Stimulated activated naive CD8-positive, alpha-beta T cell treated with anti-CD3 and anti-CD28 coated beads, Interleukin-15, Interleukin-2, amounts not matched to agents 100 ng/mL and 50 ng/mL, for 24 hours (primary cell): ENCODE results near the gene PCDHA13.
"Not testable (repeated sequence)": the region's sequence is repeated elsewhere in the genome, so short reads cannot be mapped to it uniquely, and the experiment has no call there.

Source experiments
- H3K27ac Mint-ChIP-seq: one replicate; pipeline ENCODE4 v1.8.0; 2021; ENCODE audit warnings: mild to moderate bottlenecking, mixed read lengths
- H3K27me3 Mint-ChIP-seq: one replicate; pipeline ENCODE4 v1.8.0; 2021; ENCODE audit warnings: mixed read lengths
- H3K36me3 Mint-ChIP-seq: one replicate; pipeline ENCODE4 v1.8.0; 2021; ENCODE audit warnings: low read depth, mixed read lengths
- H3K4me1 Mint-ChIP-seq: one replicate; pipeline ENCODE4 v1.8.0; 2021; ENCODE audit warnings: low read depth, mixed read lengths
- H3K4me3 Mint-ChIP-seq: one replicate; pipeline ENCODE4 v1.8.0; 2021; ENCODE audit warnings: mild to moderate bottlenecking, mixed read lengths
- H3K9me3 Mint-ChIP-seq: one replicate; pipeline ENCODE4 v1.8.0; 2021; ENCODE audit warnings: mixed read lengths

PCDHA13 gene

DNA sequence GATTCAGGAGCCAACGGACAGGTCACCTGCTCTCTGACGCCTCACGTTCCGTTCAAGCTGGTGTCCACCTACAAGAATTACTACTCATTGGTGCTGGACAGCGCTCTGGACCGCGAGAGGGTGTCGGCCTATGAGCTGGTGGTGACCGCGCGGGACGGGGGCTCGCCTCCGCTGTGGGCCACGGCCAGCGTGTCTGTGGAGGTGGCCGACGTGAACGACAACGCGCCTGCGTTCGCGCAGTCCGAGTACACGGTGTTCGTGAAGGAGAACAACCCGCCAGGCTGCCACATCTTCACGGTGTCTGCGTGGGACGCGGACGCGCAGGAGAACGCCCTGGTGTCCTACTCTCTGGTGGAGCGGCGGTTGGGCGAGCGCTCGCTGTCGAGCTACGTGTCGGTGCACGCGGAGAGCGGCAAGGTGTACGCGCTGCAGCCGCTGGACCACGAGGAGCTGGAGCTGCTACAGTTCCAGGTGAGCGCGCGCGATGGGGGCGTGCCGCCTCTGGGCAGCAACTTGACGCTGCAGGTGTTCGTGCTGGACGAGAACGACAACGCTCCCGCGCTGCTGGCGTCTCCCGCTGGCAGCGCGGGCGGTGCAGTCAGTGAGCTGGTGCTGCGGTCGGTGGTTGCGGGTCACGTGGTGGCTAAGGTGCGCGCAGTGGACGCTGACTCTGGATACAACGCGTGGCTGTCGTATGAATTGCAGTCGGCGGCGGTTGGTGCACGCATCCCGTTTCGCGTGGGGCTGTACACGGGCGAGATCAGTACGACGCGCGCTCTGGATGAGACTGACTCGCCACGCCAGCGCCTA lies 24.5 kb upstream of the PCDHA13 start:
- H3K36me3 Mint-ChIP-seq: peaks cover 6% of the 10 kb centered on the region
- peaks cover 3% of the 10 kb centered on the region for H3K9me3 Mint-ChIP-seq
- no peak overlapping the region for H3K27ac Mint-ChIP-seq
- H3K4me1 Mint-ChIP-seq: no peaks in the 10 kb centered on the region
- peaks cover 12% of the 10 kb centered on the region for H3K27me3 Mint-ChIP-seq
- no peak overlapping the region for H3K4me3 Mint-ChIP-seq

DNA sequence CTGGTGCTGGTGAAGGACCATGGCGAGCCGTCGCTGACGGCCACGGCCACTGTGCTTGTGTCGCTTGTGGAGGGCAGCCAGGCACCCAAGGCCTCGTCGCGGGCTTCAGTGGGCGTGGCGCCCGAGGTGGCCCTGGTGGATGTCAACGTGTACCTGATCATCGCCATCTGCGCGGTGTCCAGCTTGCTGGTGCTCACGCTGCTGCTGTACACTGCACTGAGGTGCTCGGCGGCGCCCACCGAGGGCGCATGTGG lies 24.0 kb upstream of the PCDHA13 start:
- Mint-ChIP-seq H3K9me3 (peaks cover 3% of the 10 kb centered on the region), H3K36me3 (peaks cover 6% of the 10 kb centered on the region), H3K4me3 (no peak overlapping the region), H3K4me1 (no peaks in the 10 kb centered on the region), H3K27ac (no peak overlapping the region), H3K27me3 (peaks cover 12% of the 10 kb centered on the region)

DNA sequence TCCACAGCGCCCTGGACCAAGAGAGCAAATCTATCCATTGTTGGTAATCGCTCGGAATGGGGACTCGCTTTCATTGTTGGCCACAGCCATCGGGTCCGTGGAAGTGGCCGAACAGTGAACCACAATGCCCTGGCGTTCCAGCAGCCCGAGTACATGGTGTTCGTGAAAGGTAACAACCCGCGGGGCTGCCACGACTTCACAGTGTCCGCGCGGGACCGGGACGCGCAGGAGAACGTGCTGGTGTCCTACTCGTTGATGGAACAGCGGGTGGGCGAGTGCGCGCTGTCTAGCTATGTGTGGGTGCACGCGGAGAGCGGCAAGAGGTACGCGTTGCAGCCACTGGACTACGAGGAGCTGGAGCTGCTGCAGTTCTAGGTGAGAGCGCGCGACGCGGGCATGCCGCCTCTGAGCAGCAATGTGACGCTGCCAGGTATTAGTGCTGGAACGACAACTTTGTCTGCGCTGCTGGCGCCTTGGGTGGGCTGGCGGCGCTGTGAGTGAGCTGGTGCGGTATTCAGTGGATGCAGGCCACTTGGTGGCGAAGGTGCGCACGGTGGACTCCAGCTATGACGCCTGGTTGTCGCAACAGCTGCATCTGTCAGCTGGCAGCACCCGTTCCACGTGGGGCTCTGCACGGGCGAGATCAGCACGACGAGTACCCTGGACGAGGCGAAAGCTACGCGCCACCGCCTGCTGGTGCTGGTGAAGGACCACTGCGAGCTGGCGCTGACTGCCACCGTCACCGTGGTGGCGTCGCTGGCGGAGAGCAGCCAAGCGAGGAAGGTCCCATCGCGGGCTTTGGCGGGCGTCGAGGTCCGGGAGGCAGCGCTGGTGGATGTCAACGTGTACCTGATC lies 19.3 kb upstream of the PCDHA13 start:
- H3K9me3 Mint-ChIP-seq: peaks cover 8% of the 10 kb centered on the region
- H3K4me3 Mint-ChIP-seq: no peak overlapping the region
- H3K4me1 Mint-ChIP-seq: no peaks in the 10 kb centered on the region
- no peaks in the 10 kb centered on the region for H3K36me3 Mint-ChIP-seq
- peaks cover 10% of the 10 kb centered on the region for H3K27me3 Mint-ChIP-seq
- no peak overlapping the region for H3K27ac Mint-ChIP-seq

DNA sequence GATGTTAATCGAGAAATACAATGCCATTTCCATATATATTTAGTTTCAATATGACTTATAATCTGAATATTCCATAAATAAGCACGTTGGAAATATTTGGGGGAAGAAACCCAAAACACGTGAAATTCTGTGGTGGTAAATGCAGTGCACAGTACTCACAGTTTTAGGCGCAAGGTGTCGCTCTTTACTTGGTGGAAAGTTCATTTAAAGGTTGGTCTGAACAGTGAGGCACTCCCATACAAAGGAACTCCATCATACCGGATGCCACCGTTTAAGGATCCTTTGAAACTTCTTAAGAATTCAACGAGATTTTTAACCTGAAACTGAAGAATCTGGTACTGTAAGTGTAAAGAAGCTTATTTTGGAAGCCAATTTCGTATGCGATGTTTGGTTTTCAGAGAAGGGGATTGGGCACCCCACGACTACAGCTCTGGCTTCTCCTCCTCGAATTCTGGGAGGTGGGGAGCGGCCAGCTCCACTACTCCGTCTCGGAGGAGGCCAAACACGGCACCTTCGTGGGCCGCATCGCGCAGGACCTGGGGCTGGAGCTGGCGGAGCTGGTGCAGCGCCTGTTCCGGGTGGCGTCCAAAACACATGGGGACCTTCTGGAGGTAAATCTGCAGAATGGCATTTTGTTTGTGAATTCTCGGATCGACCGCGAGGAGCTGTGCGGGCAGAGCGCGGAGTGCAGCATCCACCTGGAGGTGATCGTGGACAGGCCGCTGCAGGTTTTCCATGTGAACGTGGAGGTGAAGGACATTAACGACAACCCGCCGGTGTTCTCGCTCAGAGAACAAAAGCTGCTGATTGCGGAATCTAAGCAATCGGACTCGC lies 13.0 kb upstream of the PCDHA13 start, which contains the start of gene PCDHA11:
TSS of gene PCDHA11 (plus strand) at position 237 of the 834 bp plus-strand sequence. CDS start at position 384, 147 bp downstream.
- Mint-ChIP-seq H3K9me3 (peaks cover 14% of the 10 kb centered on the region), H3K27ac (no peak within 1 kb of the TSS), H3K36me3 (peaks cover 10% of the 10 kb centered on the region), H3K27me3 (peaks cover 27% of the 10 kb centered on the region), H3K4me1 (no peaks in the 10 kb centered on the region), H3K4me3 (no peak within 1 kb of the TSS)

DNA sequence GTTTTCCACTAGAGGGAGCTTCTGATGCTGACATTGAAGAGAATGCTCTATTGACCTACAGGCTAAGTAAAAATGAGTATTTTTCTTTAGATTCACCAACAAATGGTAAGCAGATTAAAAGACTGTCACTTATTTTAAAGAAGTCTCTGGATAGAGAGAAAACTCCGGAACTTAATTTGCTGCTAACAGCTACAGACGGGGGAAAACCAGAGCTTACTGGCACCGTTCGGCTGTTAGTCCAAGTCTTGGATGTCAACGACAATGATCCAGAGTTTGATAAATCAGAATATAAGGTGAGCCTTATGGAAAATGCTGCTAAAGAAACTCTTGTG lies 12.4 kb upstream of the PCDHA13 start:
- peaks cover 30% of the 10 kb centered on the region for H3K27me3 Mint-ChIP-seq

DNA sequence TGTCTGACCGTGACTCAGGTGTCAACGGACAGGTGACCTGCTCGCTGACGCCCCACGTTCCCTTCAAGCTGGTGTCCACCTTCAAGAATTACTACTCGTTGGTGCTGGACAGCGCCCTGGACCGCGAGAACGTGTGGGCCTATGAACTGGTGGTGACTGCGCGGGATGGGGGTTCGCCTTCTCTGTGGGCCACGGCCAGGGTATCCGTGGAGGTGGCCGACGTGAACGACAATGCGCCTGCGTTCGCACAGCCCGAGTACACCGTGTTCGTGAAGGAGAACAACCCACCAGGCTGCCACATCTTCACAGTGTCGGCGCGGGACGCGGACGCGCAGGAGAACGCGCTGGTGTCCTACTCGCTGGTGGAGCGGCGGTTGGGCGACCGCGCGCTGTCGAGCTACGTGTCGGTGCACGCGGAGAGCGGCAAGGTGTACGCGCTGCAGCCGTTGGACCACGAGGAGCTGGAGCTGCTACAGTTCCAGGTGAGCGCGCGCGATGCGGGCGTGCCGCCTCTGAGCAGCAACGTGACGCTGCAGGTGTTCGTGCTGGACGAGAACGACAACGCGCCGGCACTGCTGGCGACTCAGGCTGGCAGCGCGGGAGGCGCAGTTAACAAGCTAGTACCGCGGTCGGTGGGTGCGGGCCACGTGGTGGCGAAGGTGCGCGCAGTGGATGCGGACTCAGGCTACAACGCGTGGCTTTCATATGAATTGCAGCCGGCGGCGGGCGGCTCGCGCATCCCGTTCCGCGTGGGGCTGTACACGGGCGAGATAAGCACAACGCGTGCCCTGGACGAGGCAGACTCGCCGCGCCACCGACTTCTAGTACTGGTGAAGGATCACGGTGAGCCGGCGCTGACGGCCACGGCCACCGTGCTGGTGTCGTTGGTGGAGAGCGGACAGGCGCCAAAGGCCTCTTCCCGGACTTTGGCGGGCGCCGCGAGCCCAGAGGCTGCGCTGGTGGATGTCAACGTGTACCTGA lies 11.4 kb upstream of the PCDHA13 start:
- Mint-ChIP-seq H3K4me1 (no peaks in the 10 kb centered on the region), H3K4me3 (no peak overlapping the region), H3K36me3 (peaks cover 16% of the 10 kb centered on the region), H3K27me3 (peaks cover 35% of the 10 kb centered on the region), H3K9me3 (peaks cover 14% of the 10 kb centered on the region), H3K27ac (no peak overlapping the region)

More for the DNA sequence above, 12.4 kb upstream of the PCDHA13 start:
- Mint-ChIP-seq H3K4me1 (no peaks in the 10 kb centered on the region), H3K4me3 (no peak overlapping the region), H3K36me3 (peaks cover 10% of the 10 kb centered on the region), H3K9me3 (peaks cover 16% of the 10 kb centered on the region), H3K27ac (no peak overlapping the region)

DNA sequence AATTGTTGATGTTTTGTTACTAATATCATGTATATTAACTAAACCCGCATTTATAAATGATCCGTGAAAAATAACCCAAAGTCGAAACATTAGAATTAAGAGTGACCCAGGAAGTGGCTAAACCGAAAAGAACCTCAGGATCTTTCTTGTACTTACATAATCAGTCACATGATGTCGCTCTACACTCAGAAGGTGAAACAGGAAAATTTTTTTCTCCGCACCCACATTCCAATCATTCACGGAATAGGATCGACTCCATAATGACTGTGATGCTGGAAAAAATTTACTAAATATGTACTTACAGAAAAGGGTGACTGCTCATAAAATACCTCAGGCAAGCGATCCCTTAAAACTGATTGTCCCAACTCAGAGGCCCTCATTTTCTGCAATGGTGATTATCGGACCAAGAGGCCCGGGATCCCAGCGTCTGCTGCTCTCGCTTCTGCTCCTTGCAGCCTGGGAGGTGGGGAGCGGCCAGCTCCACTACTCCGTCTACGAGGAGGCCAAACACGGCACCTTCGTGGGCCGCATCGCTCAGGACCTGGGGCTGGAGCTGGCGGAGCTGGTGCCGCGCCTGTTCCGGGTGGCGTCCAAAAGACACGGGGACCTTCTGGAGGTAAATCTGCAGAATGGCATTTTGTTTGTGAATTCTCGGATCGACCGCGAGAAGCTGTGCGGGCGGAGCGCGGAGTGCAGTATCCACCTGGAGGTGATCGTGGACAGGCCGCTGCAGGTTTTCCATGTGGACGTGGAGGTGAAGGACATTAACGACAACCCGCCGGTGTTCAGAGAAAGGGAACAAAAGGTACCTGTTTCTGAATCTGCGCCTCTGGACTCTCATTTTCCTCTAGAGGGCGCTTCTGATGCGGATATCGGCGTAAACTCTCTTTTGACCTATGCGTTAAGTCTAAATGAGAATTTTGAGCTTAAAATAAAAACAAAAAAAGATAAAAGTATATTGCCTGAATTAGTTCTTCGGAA lies 6.5 kb upstream of the PCDHA13 start, which contains the start of gene PCDHA12:
TSS of gene PCDHA12 (plus strand) at position 224 of the 981 bp plus-strand sequence. CDS start at position 389, 165 bp downstream.
- H3K27ac Mint-ChIP-seq: no peak within 1 kb of the TSS
- H3K36me3 Mint-ChIP-seq: peaks cover 24% of the 10 kb centered on the region
- H3K9me3 Mint-ChIP-seq: peaks cover 19% of the 10 kb centered on the region
- H3K27me3 Mint-ChIP-seq: peaks cover 50% of the 10 kb centered on the region
- H3K4me3 Mint-ChIP-seq: no peak within 1 kb of the TSS
- no peaks in the 10 kb centered on the region for H3K4me1 Mint-ChIP-seq

DNA sequence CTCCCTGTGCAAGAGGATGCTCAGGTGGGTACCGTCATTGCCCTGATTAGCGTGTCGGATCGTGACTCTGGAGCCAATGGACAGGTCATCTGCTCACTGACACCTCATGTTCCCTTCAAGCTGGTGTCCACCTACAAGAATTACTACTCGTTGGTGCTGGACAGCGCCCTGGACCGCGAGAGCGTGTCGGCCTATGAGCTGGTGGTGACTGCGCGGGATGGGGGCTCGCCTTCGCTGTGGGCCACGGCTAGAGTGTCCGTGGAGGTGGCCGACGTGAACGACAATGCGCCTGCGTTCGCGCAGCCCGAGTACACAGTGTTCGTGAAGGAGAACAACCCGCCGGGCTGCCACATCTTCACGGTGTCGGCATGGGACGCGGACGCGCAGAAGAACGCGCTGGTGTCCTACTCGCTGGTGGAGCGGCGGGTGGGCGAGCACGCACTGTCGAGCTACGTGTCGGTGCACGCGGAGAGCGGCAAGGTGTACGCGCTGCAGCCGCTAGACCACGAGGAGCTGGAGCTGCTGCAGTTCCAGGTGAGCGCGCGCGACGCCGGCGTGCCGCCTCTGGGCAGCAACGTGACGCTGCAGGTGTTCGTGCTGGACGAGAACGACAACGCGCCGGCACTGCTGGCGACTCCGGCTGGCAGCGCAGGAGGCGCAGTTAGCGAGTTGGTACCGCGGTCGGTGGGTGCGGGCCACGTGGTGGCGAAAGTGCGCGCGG lies 5.2 kb upstream of the PCDHA13 start:
- peaks cover 25% of the 10 kb centered on the region for H3K36me3 Mint-ChIP-seq
- not testable (repeated sequence) for H3K27ac Mint-ChIP-seq, H3K4me1 Mint-ChIP-seq, H3K4me3 Mint-ChIP-seq
- H3K9me3 Mint-ChIP-seq: peaks cover 32% of the 10 kb centered on the region
- peaks cover 61% of the 10 kb centered on the region for H3K27me3 Mint-ChIP-seq

DNA sequence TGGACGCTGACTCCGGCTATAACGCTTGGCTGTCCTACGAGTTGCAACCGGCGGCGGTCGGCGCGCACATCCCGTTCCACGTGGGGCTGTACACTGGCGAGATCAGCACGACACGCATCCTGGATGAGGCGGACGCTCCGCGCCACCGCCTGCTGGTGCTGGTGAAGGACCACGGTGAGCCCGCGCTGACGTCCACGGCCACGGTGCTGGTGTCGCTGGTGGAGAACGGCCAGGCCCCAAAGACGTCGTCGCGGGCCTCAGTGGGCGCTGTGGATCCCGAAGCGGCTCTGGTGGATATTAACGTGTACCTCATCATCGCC lies 4.7 kb upstream of the PCDHA13 start:
- no peak overlapping the region for H3K4me3 Mint-ChIP-seq
- peaks cover 62% of the 10 kb centered on the region for H3K27me3 Mint-ChIP-seq
- H3K36me3 Mint-ChIP-seq: peaks cover 27% of the 10 kb centered on the region
- H3K27ac Mint-ChIP-seq: no peak overlapping the region
- H3K9me3 Mint-ChIP-seq: peaks cover 36% of the 10 kb centered on the region
- H3K4me1 Mint-ChIP-seq: no peaks in the 10 kb centered on the region

DNA sequence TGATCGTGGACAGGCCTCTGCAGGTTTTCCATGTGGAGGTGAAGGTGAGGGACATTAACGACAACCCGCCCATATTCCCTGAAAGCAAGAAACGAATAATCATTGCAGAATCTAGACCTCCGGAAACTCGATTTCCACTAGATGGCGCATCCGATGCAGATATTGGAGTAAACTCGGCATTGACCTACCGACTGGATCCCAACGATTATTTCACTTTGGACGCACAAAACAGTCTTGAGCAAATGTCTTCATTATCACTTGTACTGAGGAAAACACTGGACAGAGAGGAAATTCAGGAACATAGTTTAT lies 621 bp downstream of the PCDHA13 start:
- peaks cover 41% of the 10 kb centered on the region for H3K9me3 Mint-ChIP-seq
- H3K36me3 Mint-ChIP-seq: peaks cover 20% of the 10 kb centered on the region
- H3K4me1 Mint-ChIP-seq: no peaks in the 10 kb centered on the region
- no peak overlapping the region for H3K4me3 Mint-ChIP-seq
- H3K27ac Mint-ChIP-seq: no peak overlapping the region
- peaks cover 49% of the 10 kb centered on the region for H3K27me3 Mint-ChIP-seq

DNA sequence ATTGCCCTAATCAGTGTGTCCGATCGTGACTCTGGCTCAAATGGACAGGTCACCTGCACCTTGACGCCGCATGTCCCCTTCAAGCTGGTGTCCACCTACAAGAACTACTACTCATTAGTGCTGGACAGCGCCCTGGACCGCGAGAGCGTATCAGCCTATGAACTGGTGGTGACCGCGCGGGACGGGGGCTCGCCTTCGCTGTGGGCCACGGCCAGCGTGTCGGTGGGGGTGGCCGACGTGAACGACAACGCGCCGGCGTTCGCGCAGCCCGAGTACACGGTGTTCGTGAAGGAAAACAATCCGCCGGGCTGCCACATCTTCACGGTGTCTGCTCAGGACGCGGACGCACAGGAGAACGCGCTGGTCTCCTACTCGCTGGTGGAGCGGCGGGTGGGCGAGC lies 1.4 kb downstream of the PCDHA13 start:
- Mint-ChIP-seq H3K4me3 (no peak overlapping the region), H3K27ac (no peak overlapping the region), H3K27me3 (peaks cover 44% of the 10 kb centered on the region), H3K36me3 (peaks cover 16% of the 10 kb centered on the region), H3K4me1 (no peaks in the 10 kb centered on the region), H3K9me3 (peaks cover 41% of the 10 kb centered on the region)

DNA sequence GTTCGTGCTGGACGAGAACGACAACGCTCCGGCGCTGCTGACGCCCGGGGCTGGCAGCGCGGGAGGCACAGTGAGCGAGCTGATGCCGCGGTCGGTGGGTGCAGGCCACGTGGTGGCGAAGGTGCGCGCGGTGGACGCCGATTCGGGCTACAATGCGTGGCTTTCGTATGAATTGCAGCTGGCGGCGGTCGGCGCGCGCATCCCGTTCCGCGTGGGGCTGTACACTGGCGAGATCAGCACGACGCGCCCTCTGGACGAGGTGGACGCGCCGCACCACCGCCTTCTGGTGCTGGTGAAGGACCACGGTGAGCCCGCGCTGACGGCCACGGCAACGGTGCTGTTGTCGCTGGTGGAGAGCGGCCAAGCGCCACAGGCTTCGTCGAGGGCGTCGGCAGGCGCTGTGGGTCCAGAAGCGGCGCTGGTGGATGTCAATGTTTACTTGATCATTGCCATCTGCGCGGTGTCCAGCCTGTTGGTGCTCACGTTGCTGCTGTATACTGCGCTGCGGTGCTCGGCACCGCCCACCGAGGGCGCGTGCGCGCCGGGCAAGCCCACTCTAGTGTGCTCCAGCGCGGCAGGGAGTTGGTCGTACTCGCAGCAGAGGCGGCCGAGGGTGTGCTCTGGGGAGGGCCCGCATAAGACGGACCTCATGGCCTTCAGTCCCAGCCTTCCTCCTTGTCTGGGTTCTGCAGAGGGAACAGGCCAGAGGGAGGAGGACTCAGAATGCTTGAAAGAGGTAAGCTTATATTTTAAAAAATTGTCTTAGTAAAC lies 2.2 kb downstream of the PCDHA13 start:
- H3K9me3 Mint-ChIP-seq: peaks cover 37% of the 10 kb centered on the region
- peaks cover 40% of the 10 kb centered on the region for H3K27me3 Mint-ChIP-seq
- H3K27ac Mint-ChIP-seq: no peak overlapping the region
- H3K4me3 Mint-ChIP-seq: no peak overlapping the region
- H3K36me3 Mint-ChIP-seq: peaks cover 15% of the 10 kb centered on the region
- H3K4me1 Mint-ChIP-seq: no peaks in the 10 kb centered on the region
